ENCODE data around the gene WNT2B.

The WNT2B gene

GRCh38 chr1:112538883-112539282 lies 30.1 kb downstream of the WNT2B start:
- TF ChIP-seq CTCF (IDR thresholded peaks at IDR 0.05; ENCODE audit: low read depth, low read length, missing control alignments): no peak
- DNase-seq (ENCODE audit: low read depth): no peak
- in situ Hi-C loops (cut with HindIII; ENCODE audit: low sequenced_read_pairs): no loop called here
- H3K4me3 ChIP-seq (ENCODE audit: low read depth, low read length): no peak overlapping the region

- in situ Hi-C loops (cut with HindIII; ENCODE audit: low sequenced_read_pairs): loop anchor here (5.0 kb wide), 2 partner anchors 52 to 58 kb away; no protein-coding TSS in a partner anchor
These were observed 31.5 kb downstream of the WNT2B start for GRCh38 chr1:112540226-112540794.

GRCh38 chr1:112541299-112541698 lies 32.5 kb downstream of the WNT2B start:
- in situ Hi-C loops (cut with HindIII; ENCODE audit: low sequenced_read_pairs): loop anchor here (5.0 kb wide), 2 partner anchors 51 to 59 kb away; no protein-coding TSS in a partner anchor
- H3K4me3 ChIP-seq (ENCODE audit: low read depth, low read length): no peak overlapping the region
- DNase-seq (ENCODE audit: low read depth): no peak
- no peak for TF ChIP-seq CTCF (IDR thresholded peaks at IDR 0.05; ENCODE audit: low read depth, low read length, missing control alignments)

More at GRCh38 chr1:112540226-112540794, 31.5 kb downstream of the WNT2B start:
- no peak for TF ChIP-seq CTCF (IDR thresholded peaks at IDR 0.05; ENCODE audit: low read depth, low read length, missing control alignments)
- DNase-seq (ENCODE audit: low read depth): peak; percentile 83
- H3K4me3 ChIP-seq (ENCODE audit: low read depth, low read length): no peak overlapping the region

GRCh38 chr1:112542206-112542973 lies 33.6 kb downstream of the WNT2B start:
- no peak for TF ChIP-seq CTCF (IDR thresholded peaks at IDR 0.05; ENCODE audit: low read depth, low read length, missing control alignments)
- no peak for DNase-seq (ENCODE audit: low read depth)
- no peak overlapping the region for H3K4me3 ChIP-seq (ENCODE audit: low read depth, low read length)
- in situ Hi-C loops (cut with HindIII; ENCODE audit: low sequenced_read_pairs): loop anchor here (5.0 kb wide), 2 partner anchors 50 to 60 kb away; no protein-coding TSS in a partner anchor

GRCh38 chr1:112544011-112544688 lies 35.4 kb downstream of the WNT2B start:
- H3K4me3 ChIP-seq (ENCODE audit: low read depth, low read length): no peak overlapping the region
- TF ChIP-seq CTCF (IDR thresholded peaks at IDR 0.05; ENCODE audit: low read depth, low read length, missing control alignments): no peak
- in situ Hi-C loops (cut with HindIII; ENCODE audit: low sequenced_read_pairs): loop anchor here (5.0 kb wide), 2 partner anchors 48 to 62 kb away; no protein-coding TSS in a partner anchor
- peak; percentile 81 for DNase-seq (ENCODE audit: low read depth)

GRCh38 chr1:112544751-112545150 lies 36.0 kb downstream of the WNT2B start:
- in situ Hi-C loops (cut with HindIII; ENCODE audit: low sequenced_read_pairs): loop anchor here (5.0 kb wide), 2 partner anchors 48 to 62 kb away; no protein-coding TSS in a partner anchor
- TF ChIP-seq CTCF (IDR thresholded peaks at IDR 0.05; ENCODE audit: low read depth, low read length, missing control alignments): no peak
- DNase-seq (ENCODE audit: low read depth): no peak
- H3K4me3 ChIP-seq (ENCODE audit: low read depth, low read length): no peak overlapping the region

All from astrocyte of the cerebellum (primary cell).